ENCODE data around the gene NLE1.
A peak's percentile ranks its signal among the peaks of the same experiment; 100 is the strongest.
"Not testable (repeated sequence)": the region's sequence is repeated elsewhere in the genome, so short reads cannot be mapped to it uniquely, and the experiment has no call there.

NLE1 gene

DNA sequence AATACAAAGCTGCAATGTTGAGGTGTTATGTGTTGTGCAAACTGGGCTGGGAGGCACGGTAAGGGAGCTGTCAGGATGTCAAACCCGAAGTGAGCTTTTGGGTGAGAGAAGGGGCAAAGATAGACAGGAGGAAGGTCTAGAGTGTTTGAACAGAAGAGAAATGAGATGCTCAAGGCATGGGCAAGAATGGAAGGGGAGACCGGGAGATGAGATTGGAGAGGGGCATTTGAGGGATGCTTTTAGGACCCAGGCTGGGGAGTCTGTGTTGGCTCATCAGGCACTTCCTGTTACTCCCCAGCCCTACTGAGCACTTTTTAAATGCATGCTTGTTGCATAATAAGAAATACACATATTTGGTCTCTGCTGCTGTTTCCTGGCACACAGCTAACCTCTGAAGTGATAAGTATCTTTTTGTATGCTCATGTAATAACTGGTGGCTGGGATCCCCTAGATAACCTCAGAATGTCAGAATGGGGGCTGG, 19.2 kb upstream of the NLE1 start:
- DNase-seq (ENCODE audit: low spot score) = no peak

DNA sequence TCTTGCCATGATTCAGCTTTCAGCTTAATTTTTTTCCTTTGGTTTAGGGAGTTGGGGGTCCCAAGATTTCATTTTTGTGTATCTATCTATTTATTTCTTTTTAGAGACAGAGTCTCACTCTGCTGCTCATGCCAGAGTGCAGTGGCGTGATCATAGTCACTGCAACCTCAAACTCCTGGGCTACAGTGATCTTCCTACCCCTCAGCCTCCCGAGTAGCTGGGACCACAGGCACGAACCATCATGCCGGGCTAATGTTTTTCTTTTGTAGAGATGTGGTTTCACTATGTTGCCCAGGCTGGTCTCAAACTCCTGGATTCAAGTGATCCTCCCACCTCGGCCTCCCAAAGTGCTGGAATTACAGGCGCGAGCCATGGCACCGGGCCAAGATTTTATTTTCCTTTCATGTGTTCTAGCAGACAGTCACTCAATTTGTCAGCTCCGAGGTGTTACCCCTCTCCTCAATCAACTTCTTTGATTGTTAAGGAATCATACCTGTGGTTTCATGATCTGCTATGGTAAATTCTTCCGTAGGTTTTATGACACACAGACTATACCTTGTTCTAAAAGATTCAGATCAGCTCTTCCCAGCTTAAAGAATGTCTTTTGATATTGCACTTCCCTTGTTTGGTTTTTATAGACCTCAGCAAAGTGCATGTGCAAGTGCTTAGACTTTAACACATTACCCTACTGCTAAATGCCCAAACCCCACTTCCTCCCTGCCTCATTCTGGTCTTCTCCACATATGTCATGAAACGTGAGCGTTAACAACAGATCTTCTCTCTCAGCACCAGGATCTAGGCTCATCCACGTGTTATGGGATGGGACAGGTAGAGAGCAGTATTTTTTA, 18.5 kb upstream of the NLE1 start:
- DNase-seq (ENCODE audit: low spot score) = no peak

DNA sequence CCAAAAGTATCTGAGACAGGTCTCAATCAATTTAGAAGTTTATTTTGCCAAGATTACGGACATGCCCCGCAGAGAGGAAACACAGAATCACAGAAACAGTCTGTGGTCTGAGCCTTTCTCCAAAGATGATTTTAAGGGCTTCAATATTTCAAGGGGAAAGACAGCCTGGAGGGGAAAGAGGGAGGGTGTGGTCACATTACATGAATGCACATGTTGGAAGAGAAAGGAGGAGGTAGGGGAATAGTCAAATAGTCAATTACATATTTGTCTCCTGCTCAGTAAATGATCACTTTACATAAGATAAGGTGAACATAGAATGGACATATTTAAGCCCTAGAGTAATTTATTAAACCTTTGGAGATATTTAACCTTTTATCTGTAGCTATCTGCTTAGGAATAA, 17.8 kb upstream of the NLE1 start:
- DNase-seq (ENCODE audit: low spot score) = no peak

DNA sequence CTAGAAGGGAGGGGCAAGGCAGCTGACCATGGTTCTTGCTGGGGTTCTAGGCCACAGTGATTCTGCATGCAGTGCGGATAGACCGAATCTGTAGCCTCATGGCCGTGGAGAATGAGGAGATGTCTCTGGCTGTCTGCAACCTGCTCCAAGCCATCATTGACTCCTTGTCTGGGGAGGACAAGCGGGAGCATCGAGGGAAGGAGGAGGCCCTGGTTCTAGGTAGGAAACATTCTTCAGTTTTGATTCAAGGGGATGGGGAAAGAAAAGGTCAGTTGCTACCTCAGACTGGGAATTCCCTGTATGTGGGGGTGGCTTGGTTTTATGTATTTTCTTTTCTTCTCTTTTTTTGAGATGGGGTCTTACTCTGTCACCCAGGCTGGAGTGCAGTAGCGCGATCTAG, 13.1 kb upstream of the NLE1 start:
- no peak for DNase-seq (ENCODE audit: low spot score)

DNA sequence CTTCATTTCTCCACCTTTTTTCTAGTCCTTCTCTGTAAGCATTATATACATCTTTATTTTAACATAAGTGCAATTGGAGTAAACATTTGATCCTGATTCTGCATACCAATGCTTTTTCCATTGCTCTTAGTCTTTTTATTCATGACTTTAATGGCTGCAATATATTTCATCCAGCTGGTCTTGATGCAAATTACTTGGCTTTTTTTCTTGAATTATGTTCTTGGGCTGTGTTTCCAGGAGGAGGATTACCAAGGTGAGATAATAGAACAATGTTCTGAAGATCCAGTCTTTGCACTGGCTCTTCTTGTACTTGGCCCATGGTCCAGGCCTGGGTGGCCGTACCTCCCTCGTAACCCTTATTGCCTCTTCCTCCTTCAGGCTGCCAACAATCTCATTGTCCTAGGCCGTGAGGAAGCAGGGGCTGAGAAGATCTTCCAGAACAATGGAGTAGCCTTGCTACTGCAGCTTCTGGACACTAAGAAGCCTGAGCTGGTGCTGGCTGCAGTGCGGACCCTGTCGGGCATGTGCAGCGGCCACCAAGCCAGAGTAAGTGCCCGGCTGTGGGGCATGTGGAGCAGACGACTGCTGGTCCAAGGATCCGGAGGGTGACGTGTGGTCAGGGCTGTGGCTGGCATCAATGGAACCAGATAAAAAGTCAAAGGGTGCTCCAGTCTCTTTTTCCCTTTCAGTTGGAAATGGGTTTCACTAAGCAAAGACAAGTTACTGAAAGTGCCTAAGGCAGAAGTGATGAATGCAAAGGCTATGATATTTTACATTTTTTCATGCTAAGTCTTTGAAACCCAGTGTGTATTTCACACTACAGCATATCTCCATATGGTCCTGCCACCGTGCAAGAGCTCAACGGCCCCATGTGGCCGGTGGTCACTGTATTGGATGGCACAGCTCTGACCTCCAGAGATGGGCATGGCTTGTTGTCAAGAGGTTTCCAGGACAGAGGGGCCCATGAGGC, 12.4 kb upstream of the NLE1 start:
- DNase-seq (ENCODE audit: low spot score) = no peak

DNA sequence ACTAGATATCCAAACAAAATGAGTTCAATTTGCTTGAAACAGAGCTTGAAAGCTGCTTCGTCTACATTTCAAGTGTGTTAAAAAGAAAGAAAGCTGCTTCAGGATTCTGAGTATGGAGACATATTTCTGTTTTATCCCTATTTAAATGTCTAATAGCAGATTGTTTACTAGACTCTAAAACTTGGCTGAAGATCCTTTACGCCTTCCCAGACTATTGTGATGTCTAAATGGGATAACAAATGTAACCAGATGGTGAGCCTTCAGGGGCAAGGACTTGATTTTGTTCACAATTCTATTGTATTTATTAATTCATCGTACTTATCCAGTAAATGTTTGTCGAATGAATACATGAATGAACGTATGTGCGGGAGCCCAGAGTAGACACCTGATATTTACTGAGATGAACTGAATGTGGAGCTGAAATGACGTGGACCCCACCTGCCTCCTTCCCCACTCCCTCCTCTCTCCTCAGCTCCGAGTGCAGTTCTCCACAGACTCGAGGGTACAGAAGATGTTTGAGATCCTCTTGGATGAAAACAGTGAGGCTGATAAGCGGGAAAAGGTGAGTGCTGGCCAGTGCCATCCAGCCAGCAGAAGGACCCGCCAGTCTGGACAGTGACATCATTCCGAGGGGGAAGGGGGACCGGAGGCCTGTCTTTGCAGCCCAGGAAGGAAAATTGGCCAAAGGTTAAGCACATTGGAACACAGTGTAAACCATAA, 10.5 kb upstream of the NLE1 start:
- no peak for DNase-seq (ENCODE audit: low spot score)

DNA sequence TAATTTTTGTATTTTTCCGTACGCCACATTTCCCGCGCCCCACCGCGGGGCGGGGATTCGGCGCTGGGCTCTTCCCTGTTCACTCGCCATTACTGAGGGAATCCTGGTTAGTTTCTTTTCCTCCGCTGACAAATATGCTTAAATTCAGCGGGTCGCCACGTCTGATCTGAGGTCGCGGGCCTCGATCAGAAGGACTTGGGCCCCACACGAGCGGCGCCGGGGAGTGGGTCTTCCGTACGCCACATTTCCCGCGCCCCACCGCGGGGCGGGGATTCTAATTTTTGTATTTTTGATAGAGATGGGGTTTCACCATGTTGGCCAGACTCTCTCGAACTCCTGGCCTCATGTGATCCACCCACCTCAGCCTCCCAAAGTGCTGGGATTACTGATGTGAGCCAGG, 9.0 kb upstream of the NLE1 start:
- not testable (repeated sequence) for DNase-seq (ENCODE audit: low spot score)

DNA sequence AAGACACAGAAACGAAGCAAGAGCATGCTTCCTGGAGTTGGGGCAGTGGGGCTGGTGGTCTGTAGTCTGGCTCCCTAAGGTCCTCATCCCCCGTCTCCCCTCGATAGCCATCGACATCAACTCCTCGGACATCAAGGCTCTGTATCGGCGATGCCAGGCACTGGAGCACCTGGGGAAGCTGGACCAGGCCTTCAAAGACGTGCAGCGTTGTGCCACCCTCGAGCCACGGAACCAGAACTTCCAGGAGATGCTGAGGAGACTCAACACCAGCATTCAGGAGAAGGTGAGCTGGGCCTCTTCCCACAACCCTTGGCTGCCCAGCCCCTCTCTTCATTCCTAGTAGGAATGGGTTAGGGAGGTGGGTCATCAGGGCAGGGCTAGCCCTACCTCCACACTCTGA, 7.8 kb upstream of the NLE1 start:
- no peak for DNase-seq (ENCODE audit: low spot score)

DNA sequence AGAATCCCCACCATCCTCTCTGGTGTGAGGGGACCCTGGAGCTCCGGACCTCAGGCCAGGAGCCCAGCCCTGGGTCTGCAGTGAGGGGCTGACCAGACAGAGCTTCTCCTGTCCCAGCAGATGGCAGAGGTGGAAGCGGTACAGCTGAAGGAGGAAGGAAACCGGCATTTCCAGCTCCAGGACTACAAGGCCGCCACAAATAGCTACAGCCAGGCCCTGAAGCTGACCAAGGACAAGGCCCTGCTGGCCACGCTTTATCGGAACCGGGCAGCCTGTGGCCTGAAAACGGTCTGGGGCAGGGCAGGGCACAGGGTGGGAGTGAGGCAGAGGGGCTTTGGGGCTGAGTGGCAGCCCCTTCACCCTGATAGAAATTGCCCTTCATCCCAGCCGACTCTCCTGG, 6.0 kb upstream of the NLE1 start:
- DNase-seq (ENCODE audit: low spot score) = no peak

DNA sequence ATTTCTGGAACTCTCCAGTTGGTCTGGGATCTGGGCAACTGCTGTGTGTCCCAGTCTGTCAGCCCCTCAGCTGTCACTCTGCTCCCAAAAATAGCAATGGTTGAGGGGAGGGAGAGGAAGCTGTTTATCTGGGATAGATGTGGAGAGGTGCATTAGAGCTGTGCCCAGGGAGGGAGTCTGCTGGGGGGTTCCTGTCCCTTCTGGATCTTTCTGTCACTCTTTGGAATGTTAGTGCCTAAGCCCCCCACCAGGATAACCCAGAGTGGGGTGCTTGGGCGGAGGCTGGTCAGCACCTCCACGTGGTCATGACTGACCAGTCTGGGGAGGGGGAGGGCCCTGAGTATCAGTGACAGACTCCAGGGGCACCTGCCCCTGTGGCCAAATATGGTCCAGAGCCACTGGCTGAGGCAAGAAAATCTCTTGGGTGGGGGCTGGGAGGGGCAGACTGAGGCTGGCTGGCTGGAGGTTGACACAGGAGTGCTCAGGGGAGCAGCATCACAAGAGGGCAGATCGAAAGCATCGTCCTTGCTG, 5.3 kb upstream of the NLE1 start, which contains the start of gene UNC45B:
Gene UNC45B, plus strand, starts transcription at position 443 of the 531 bp plus-strand sequence. CDS start 447 bp downstream, outside the sequence.
- DNase-seq (ENCODE audit: low spot score) = no peak

DNA sequence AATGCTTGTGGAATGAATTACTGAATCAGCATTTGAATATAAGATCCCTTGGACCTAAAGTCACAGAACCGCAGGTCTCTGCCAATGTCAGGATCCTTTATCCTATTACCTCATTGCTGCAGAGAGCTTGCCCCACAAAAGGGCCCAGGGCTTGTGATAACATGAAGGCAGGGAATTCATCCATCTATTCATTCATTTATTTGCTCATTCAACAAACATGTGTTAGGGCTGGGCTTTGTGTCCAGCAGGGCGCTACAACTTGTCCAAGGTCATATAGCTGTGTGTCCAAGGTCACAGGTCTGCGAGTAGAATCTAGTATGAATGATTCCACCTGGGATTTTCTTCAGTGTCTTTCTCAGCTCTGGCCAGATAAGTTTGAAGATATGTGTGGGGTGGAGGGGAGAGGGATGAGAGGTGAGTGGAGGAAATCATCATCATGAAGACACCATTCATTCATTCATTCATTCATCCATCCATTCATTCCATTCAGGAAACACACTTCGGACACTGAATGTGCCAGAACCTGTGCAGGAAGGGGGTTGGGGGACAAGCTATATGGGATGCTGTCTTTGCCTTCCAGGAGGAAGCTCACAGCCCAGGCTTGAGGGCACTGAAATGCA, 4.2 kb upstream of the NLE1 start:
- DNase-seq (ENCODE audit: low spot score) = no peak

DNA sequence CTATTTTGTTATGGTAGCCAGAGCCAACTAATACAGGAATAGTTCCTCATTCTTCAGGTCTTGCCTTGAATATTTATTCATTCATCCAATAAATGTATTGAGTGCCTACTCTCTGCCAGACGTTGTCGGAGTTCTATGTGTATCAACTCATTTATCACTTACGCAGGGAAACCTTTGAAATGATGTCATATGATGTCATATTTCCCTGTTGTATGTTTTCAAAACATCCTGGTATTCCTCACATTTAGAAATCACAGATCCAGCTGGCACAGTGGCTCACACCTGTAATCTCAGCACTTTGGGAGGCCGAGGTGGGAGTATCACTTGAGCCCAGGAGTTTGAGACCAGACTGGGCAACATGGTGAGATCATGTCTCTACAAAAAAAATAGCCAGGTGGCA, 2.7 kb upstream of the NLE1 start:
- DNase-seq (ENCODE audit: low spot score) = no peak

DNA sequence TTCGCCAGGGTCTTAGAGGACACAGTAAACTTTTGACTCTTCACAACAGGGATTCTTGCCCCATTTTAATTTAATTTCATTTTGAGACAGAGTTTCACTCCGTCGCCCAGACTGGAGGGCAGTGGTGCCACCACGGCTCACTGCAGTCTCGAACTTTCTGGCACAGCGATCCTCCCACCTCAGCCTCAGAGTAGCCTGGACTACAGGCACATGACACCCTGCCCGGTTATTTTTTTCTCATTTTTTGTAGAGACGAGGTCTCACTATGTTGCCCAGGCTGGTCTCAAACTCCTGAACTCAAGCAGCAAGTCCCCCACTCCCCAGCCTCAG, 329 bp upstream of the NLE1 start:
- no peak for DNase-seq (ENCODE audit: low spot score)

DNA sequence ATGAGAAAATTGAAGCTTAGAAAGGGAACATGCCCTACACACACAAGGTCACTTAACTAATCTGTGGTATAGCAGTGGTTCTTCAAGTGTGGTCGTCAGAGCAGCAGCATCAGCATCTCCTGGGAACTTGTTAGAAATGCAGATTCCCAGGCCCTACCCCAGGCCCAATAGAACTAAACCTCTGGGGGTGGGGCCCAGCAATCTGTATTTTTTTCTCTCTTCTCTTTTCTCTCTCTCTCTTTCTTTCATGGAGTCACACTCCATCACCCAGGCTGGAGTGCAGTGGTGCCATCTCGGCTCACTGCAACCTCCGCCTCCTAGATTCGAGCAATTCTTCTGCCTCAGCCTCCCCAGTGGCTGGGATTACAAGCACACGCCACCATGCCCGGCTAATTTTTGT, 3.9 kb downstream of the NLE1 start:
- DNase-seq (ENCODE audit: low spot score) = no peak

DNA sequence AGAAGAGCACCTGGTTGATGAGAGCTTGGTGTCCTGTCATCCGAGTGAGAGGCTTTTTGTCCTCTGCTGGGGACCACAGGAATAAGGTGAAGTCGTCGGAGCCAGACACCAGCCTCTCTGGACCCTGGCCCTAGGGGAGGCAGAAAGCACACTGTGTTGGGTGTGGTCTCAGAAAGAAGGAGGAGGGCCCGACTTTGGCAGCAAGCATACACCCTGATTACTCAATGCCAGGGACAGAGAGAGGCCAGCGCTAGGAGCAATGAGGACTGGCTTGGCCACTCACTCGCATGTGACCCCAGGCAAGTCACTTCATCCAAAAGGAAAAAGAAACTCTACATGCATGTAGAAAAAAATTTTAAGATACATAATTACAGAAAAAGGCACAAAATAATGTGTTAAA, 6.8 kb downstream of the NLE1 start:
- no peak for DNase-seq (ENCODE audit: low spot score)

DNA sequence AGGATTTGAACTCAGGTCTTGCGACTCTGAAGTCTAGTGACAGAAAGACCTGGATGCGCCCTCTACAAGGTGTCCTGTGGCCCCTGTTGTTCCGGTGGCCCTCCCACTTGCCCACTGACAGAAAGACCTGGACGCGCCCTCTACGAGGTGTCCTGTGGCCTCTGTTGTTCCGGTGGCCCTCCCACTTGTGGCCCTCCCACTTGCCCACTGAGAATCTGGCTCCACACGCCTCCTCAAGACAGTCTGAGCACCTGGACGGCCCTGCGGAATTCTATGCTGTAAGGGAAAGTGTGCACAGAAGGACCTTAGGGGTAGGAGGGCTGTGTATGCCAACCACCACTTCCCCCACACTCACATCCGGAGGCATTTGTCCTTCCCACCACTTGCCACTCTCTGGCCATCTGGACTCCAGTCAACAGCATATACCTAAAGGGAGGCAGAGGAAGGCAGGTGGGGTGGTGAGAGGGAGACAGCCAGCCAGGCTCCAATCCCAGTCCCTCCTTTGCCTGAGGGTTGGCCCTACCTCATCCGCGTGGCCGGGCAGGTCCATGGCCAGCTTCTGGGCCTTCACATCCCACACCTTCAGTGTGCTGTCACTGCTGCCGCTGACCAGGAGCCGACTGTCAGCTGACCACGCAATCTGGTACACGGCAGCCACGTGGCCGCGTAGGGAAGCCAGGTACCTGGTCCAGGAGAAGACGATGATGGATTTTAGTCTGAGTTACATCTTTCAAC, 9.1 kb downstream of the NLE1 start:
- no peak for DNase-seq (ENCODE audit: low spot score)

DNA sequence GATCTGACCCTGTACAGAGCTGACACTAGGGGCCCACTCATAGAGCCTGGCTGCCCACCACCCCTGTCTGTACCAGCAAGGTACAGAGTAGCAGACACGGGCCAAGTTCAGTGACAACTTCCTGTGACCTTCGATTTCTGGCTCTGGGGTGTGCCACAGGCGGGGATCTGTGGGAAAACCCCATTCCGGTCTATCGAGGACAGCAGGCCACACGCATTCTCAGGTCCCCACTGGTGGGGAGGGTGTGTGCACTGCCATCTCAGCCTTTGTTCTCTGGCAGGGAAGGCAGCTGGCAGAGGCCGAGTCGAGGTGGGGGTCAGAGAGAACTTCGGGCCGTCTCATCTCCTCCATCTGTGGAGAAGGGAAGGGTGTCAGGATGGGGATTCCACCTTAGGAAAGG, 10.0 kb downstream of the NLE1 start:
- DNase-seq (ENCODE audit: low spot score) = no peak

DNA sequence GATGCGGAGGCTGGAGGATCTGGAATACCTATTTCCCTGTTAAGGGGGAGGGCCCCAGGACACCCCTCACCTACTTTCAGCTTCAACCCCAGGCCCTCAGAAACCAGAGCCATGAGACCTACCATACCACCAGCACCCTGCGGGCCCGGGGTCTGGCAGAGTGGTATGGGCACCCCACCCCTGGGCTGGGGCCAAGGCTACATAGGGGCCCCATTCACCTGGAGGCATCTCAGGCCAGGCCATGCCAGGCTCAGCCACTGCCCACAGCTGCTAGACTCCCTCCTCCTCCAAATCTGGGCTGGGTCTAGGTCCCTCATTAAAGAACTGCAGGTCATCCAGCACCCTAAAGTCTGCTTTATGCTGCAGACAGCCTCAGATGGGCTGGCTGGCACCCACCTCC, 11.7 kb downstream of the NLE1 start:
- DNase-seq (ENCODE audit: low spot score) = no peak

DNA sequence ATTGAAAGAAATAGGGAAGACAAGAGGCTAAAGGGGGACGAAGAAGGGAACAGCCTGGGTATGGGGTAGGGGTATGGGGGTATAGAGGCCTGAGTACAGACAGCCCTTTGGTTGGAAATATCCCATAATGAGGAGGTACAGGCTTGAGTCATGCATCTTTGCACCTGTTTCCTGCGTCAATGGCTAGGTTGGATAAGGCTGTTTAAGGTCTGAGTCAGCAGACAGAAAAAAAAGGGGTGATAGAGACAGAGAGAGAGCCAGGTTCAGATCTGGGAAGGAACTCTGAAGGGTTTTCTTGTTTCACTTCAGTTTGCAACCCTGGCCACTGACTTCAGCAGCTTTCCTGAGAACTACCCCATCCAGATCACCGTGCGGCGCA, 12.1 kb downstream of the NLE1 start:
- DNase-seq (ENCODE audit: low spot score) = no peak

DNA sequence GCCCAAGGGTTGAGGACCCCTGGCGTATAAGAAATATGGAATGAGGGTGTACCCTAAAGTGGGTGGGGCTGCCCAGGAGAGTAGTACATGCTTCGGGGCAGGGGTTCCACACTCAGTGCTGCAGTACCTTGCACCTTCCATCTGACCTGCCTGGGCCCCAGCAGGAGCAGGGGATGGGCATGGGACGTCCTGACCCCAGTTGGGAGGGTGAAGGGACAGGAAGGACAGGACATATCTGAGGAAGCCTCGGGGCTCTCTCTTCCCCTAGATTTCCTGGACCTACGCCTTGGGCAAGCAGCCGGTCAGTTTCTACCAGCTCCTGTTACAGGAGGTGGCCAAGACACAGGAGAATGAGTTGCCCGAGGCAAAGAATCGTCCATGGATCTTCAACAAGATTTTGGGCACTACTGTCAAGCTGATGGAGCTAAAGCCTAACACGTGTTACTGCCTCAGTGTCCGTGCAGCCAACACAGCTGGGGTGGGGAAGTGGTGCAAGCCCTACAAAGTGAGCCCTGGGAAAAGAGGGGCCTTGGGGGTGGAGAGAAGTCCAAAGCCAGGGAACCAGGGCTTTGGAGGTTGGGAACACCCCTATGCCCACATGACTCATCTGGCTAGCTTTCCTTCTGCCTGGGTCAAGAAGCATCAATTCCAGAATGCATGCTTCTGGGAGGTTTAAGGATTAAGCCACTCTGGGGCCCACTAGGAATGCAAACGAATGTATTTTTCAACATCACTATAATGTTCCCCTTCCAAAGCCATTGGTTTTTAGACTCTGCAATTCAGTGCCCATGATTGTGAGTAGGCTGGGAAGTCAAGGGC, 12.7 kb downstream of the NLE1 start:
- peak; percentile 47 for DNase-seq (ENCODE audit: low spot score)

All from AG08395 (cell line).